ENCODE results near the gene WIZ. TPM values are rescaled to one million over a fixed set of nuclear protein-coding genes. Genes with fewer than 3 reads are reported as not detected.

The WIZ gene
- total and polyA plus RNA-seq, 2 donors = 2.9 to 13.3 TPM

DNA sequence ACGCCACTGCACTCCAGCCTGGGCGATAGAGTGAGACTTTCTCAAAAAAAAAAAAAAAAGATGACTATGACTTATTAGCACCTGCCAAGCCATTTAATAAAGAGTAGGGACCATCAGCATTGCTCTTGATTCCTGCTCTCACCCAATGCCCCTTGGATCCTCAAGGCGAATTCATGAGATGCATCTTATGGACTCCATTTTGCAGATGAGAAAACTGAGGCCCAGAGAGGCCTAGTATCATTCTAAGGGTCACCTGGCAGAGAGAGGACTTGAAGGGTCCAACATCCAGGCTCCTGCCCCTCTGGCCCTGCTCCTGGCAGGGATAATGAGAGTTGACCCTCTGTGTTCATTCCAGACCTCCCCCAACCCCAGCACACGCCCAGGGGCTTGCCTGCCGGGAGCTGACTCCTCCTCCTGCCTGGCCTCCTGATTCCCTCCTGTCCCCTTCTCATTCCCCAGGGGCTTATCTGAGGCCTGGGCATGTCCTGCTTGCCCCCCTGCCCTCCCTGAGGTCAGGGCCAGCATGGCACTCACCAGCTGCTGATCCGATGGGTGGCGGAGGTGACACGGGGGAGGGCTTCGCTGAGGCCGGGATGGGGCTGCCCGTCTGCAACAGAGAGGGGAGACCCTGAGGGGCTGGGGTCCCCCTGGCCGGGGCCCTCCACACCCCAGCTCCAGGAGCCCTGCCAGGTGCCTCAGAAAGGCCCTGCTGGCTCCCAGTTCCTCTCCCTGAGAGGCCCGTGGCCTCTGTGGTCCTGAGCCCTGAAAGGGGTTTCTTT, 7.4 kb downstream of the WIZ start:
- WGBS = 94% methylated on average over 13 of the region's 13 CpGs
- Histone ChIP-seq H3K4me3 (ENCODE audit: low read length in 2 of 2) (no peak overlapping the region), H3K9me3 (ENCODE audit: control insufficient read depth in 2 of 2, insufficient read depth in 1 of 2, low read length in 1 of 2) (no peaks in the 10 kb centered on the region), H3K4me1 (ENCODE audit: control insufficient read depth in 2 of 2, insufficient read depth in 2 of 2, low read length in 2 of 2) (peaks cover 0 to 4% of the 10 kb centered on the region in 2 donors), H3K27ac (ENCODE audit: low read depth in 1 of 2, low read length in 1 of 2) (no peak overlapping the region), H3K27me3 (ENCODE audit: control insufficient read depth in 2 of 2, insufficient read depth in 1 of 2, low read length in 1 of 2) (no peaks in the 10 kb centered on the region), H3K36me3 (ENCODE audit: control insufficient read depth in 2 of 2, insufficient read depth in 2 of 2, low read length in 1 of 2) (peaks cover 0 to 4% of the 10 kb centered on the region in 2 donors)
- DNase-seq (ENCODE audit: low read depth in 6 of 9, low spot score in 9 of 9) = no peak

DNA sequence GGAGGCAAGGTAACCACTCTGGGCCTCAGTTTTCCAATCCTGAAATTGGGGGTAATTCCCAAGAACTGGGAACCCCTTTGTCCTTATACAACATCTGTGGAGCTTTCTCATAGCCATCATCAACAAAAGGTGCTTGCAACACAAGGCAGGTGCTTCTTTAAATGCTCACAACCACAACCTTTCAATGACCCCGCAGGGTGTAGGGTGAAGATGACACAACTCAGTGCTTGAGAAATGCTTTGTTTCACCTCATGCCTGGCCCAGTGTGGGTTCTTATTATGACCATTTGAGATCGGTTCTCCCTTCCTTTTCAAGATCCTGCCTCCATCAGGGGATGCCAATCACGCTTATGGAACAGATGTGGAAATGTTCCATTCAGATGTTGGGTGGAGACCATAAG, 8.4 kb downstream of the WIZ start:
- H3K9me3 ChIP-seq (ENCODE audit: control insufficient read depth in 2 of 2, insufficient read depth in 1 of 2, low read length in 1 of 2) = no peaks in the 10 kb centered on the region

DNA sequence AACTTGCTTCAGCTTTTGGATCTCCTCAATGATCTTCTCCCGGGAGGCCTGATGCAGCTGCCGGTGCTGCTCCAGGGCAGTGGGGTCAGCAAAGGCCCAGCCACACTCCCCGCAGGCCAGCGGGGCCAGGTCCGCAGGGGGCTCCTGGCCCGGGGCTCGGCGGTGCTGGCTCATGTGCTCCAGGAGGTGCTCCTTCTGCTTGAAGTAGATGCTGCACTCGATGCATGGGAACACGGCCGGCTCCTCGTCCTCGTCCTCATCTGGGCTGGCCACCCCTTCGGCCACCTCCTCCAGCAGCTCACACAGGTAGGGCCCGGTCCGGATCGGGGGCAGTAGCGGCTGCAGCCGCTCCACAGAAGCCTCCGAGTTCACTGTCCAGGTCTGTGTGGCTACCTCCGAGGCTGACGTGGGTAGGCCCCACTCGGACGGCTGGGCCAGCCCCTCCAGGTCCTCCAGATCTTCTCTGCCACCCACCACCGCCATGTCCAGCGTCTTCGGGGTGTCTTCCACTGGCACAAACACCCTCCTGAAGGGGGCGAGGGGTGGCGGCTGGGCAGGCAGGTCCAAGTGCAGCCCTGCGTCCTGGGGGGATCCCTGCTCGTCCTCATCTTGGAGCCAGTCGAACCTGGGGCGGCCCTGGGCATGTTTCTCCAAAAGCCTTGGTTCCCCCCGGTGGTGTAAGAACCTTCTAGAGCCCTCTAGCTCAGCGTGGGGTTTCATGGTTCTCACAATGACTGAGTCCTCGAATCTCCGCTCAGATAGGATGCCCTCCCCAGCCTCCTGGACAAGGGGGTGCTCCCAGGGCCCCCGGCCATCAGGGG, 9.7 kb downstream of the WIZ start:
- Histone ChIP-seq H3K27ac (ENCODE audit: low read depth in 1 of 2, low read length in 1 of 2) (no peak overlapping the region), H3K36me3 (ENCODE audit: control insufficient read depth in 2 of 2, insufficient read depth in 2 of 2, low read length in 1 of 2) (peaks cover 0 to 4% of the 10 kb centered on the region in 2 donors), H3K4me3 (ENCODE audit: low read length in 2 of 2) (no peak overlapping the region), H3K27me3 (ENCODE audit: control insufficient read depth in 2 of 2, insufficient read depth in 1 of 2, low read length in 1 of 2) (no peaks in the 10 kb centered on the region), H3K4me1 (ENCODE audit: control insufficient read depth in 2 of 2, insufficient read depth in 2 of 2, low read length in 2 of 2) (peaks cover 0 to 4% of the 10 kb centered on the region in 2 donors), H3K9me3 (ENCODE audit: control insufficient read depth in 2 of 2, insufficient read depth in 1 of 2, low read length in 1 of 2) (no peaks in the 10 kb centered on the region)
- DNase-seq (ENCODE audit: low read depth in 6 of 9, low spot score in 9 of 9) = no peak
- 96% methylated on average over 38 of the region's 38 CpGs for WGBS

More for the DNA sequence above, 8.4 kb downstream of the WIZ start:
- Histone ChIP-seq H3K27me3 (ENCODE audit: control insufficient read depth in 2 of 2, insufficient read depth in 1 of 2, low read length in 1 of 2) (no peaks in the 10 kb centered on the region), H3K27ac (ENCODE audit: low read depth in 1 of 2, low read length in 1 of 2) (no peak overlapping the region), H3K4me3 (ENCODE audit: low read length in 2 of 2) (no peak overlapping the region), H3K4me1 (ENCODE audit: control insufficient read depth in 2 of 2, insufficient read depth in 2 of 2, low read length in 2 of 2) (peaks cover 0 to 4% of the 10 kb centered on the region in 2 donors), H3K36me3 (ENCODE audit: control insufficient read depth in 2 of 2, insufficient read depth in 2 of 2, low read length in 1 of 2) (peaks cover 0 to 4% of the 10 kb centered on the region in 2 donors)
- DNase-seq (ENCODE audit: low read depth in 6 of 9, low spot score in 9 of 9) = no peak
- 96% methylated on average over 3 of the region's 3 CpGs for WGBS

DNA sequence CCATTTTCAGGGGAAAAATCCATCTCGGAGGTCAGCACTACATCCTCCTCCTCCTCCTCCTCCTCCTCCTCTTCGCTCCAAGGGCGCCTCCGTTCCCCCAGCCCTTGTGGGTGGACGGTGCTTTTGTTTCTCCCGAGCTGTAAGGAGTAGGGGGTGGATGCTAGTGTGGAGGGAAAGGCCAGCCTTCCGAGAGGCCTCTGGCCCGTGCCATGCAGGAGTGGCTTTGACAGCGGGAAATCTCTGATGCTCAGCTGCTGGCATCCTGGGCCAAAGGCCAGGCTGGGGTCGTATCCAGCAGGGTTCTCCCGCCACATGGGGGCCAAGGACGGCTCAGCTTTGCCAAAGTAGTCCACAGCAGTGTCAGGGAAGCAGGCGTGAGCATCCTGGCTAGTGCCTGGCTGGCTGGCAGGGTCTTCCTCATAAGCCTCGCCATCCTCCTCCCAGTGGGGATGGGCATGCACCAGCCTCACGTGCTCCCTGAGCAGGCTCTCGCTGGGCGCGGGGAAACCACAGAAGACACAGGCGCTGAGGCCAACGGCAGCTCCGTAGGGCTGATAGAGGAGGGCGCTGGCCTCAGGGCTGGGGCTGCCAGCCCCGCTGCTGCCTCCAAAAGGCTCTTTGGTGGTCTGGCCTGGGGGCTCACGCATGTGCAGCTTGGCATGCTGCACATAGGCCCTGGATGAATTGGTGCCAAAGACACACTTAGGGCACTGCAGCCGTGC, 10.5 kb downstream of the WIZ start:
- no peak for DNase-seq (ENCODE audit: low read depth in 6 of 9, low spot score in 9 of 9)
- H3K36me3 ChIP-seq (ENCODE audit: control insufficient read depth in 2 of 2, insufficient read depth in 2 of 2, low read length in 1 of 2) = peaks cover 0 to 4% of the 10 kb centered on the region in 2 donors
- peaks cover 0 to 4% of the 10 kb centered on the region in 2 donors for H3K4me1 ChIP-seq (ENCODE audit: control insufficient read depth in 2 of 2, insufficient read depth in 2 of 2, low read length in 2 of 2)
- no peak overlapping the region for H3K4me3 ChIP-seq (ENCODE audit: low read length in 2 of 2)
- H3K27ac ChIP-seq (ENCODE audit: low read depth in 1 of 2, low read length in 1 of 2) = no peak overlapping the region
- WGBS = 59% methylated on average over 25 of the region's 25 CpGs
- no peaks in the 10 kb centered on the region for H3K9me3 ChIP-seq (ENCODE audit: control insufficient read depth in 2 of 2, insufficient read depth in 1 of 2, low read length in 1 of 2)
- no peaks in the 10 kb centered on the region for H3K27me3 ChIP-seq (ENCODE audit: control insufficient read depth in 2 of 2, insufficient read depth in 1 of 2, low read length in 1 of 2)

DNA sequence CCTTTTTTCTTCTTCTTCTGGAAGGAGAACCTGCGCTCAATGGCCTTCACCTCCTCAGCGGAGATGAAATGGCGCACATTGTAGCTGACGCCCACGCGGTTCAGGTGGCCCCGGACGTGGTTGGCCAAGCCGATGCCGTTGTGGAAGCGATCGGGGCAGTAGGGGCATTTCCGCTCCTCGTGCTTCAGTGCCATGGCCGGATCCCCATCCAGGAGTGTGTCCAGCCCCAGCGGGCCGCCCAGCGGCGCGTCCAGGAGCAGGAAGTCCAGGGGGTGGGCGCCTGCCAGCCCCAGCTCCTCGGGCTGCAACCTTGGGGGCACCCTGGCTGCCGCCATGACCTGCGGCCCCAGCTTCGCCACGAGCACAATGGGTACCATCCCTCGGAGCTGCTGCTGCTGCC, 11.2 kb downstream of the WIZ start:
- H3K36me3 ChIP-seq (ENCODE audit: control insufficient read depth in 2 of 2, insufficient read depth in 2 of 2, low read length in 1 of 2) = peaks cover 0 to 4% of the 10 kb centered on the region in 2 donors
- 98% methylated on average over 27 of the region's 27 CpGs for WGBS
- no peak overlapping the region for H3K4me3 ChIP-seq (ENCODE audit: low read length in 2 of 2)
- H3K4me1 ChIP-seq (ENCODE audit: control insufficient read depth in 2 of 2, insufficient read depth in 2 of 2, low read length in 2 of 2) = peaks cover 0 to 6% of the 10 kb centered on the region in 2 donors
- H3K9me3 ChIP-seq (ENCODE audit: control insufficient read depth in 2 of 2, insufficient read depth in 1 of 2, low read length in 1 of 2) = no peaks in the 10 kb centered on the region
- no peak overlapping the region for H3K27ac ChIP-seq (ENCODE audit: low read depth in 1 of 2, low read length in 1 of 2)
- no peaks in the 10 kb centered on the region for H3K27me3 ChIP-seq (ENCODE audit: control insufficient read depth in 2 of 2, insufficient read depth in 1 of 2, low read length in 1 of 2)
- no peak for DNase-seq (ENCODE audit: low read depth in 6 of 9, low spot score in 9 of 9)

DNA sequence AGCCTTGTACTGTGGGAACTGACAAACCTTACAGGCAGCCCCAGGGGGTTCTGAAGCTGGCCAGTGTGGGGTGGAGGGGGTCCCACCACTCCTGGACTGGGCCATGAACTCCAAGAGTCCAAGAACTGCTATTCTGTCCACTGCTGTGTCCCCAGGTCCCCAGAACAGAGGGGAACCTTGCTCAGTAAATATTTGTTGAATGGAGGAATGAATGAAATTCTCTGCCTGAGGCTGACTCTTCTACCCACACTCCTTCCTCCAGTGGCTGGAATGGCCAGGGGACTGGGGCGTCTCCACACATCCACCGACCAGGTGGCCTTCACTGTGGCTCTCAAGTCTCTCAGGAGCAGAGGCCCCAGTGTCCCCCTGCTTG, 11.6 kb downstream of the WIZ start:
- no peak overlapping the region for H3K27ac ChIP-seq (ENCODE audit: low read depth in 1 of 2, low read length in 1 of 2)
- WGBS = 98% methylated on average over 2 of the region's 2 CpGs

DNA sequence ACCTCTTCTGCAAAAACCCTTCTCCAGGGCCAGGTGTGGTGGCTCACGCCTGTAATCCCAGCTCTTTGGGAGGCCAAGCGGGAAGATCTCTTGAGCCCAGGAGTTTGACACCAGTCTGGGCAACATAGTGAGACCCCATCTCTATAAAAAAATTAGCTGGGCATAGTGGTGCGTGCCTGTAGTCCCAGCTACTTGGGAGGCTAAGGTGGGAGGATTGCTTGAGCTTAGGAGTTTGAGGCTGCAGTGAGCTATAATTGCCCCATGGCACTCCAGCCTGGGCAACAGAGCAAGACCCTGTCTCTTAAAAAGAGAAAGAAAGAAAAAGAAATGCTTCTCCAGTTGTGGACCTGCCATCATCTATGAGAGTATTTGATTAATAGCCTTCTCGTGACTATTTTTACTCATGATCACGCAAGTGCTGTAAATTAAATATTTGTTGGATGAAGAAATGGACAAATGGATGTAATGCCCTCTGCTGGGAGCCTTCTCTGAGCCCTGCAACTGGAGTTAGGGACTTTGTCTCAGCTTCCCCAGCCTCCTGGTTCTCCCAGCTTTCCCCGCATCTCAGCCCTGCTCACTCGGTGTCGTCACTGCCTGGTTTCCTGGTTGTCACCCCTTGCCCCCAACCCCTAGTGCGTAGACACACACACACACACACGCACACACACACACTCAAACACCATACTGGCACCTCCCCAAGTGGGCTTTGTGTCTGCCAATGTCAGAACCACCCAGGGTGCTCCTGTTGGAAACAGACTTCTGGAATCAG, 12.2 kb downstream of the WIZ start:
- whole genome bisulfite sequencing = 98% methylated on average over 10 of the region's 10 CpGs
- Histone ChIP-seq H3K4me1 (ENCODE audit: control insufficient read depth in 2 of 2, insufficient read depth in 2 of 2, low read length in 2 of 2) (peaks cover 0 to 14% of the 10 kb centered on the region in 2 donors), H3K36me3 (ENCODE audit: control insufficient read depth in 2 of 2, insufficient read depth in 2 of 2, low read length in 1 of 2) (peaks cover 0 to 4% of the 10 kb centered on the region in 2 donors), H3K4me3 (ENCODE audit: low read length in 2 of 2) (no peak overlapping the region), H3K27me3 (ENCODE audit: control insufficient read depth in 2 of 2, insufficient read depth in 1 of 2, low read length in 1 of 2) (no peaks in the 10 kb centered on the region), H3K9me3 (ENCODE audit: control insufficient read depth in 2 of 2, insufficient read depth in 1 of 2, low read length in 1 of 2) (no peaks in the 10 kb centered on the region), H3K27ac (ENCODE audit: low read depth in 1 of 2, low read length in 1 of 2) (no peak overlapping the region)
- DNase-seq (ENCODE audit: low read depth in 6 of 9, low spot score in 9 of 9) = no peak

More for the DNA sequence above, 11.6 kb downstream of the WIZ start:
- no peaks in the 10 kb centered on the region for H3K27me3 ChIP-seq (ENCODE audit: control insufficient read depth in 2 of 2, insufficient read depth in 1 of 2, low read length in 1 of 2)
- no peak overlapping the region for H3K4me3 ChIP-seq (ENCODE audit: low read length in 2 of 2)
- peaks cover 0 to 4% of the 10 kb centered on the region in 2 donors for H3K36me3 ChIP-seq (ENCODE audit: control insufficient read depth in 2 of 2, insufficient read depth in 2 of 2, low read length in 1 of 2)
- H3K4me1 ChIP-seq (ENCODE audit: control insufficient read depth in 2 of 2, insufficient read depth in 2 of 2, low read length in 2 of 2) = peaks cover 0 to 10% of the 10 kb centered on the region in 2 donors
- H3K9me3 ChIP-seq (ENCODE audit: control insufficient read depth in 2 of 2, insufficient read depth in 1 of 2, low read length in 1 of 2) = no peaks in the 10 kb centered on the region
- DNase-seq (ENCODE audit: low read depth in 6 of 9, low spot score in 9 of 9) = no peak

DNA sequence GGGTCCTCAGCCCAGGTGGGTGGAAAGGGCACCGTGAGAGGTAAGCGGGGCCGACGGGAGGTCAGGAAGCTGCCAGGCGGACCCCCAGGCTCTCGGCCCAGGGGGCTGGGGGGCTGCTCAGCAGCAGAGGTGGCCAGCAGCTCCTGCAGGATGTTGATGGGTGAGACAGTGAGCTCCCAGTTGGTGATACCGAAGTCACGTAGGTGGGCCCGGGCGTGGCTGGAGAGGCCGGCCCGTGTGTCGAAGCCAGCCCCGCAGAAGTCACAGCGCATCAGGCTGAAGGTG, 13.0 kb downstream of the WIZ start:
- Histone ChIP-seq H3K27me3 (ENCODE audit: control insufficient read depth in 2 of 2, insufficient read depth in 1 of 2, low read length in 1 of 2) (no peaks in the 10 kb centered on the region), H3K4me1 (ENCODE audit: control insufficient read depth in 2 of 2, insufficient read depth in 2 of 2, low read length in 2 of 2) (peaks cover 2 to 16% of the 10 kb centered on the region in 2 donors), H3K27ac (ENCODE audit: low read depth in 1 of 2, low read length in 1 of 2) (no peak overlapping the region), H3K9me3 (ENCODE audit: control insufficient read depth in 2 of 2, insufficient read depth in 1 of 2, low read length in 1 of 2) (no peaks in the 10 kb centered on the region), H3K4me3 (ENCODE audit: low read length in 2 of 2) (no peak overlapping the region), H3K36me3 (ENCODE audit: control insufficient read depth in 2 of 2, insufficient read depth in 2 of 2, low read length in 1 of 2) (peaks cover 0 to 4% of the 10 kb centered on the region in 2 donors)
- 97% methylated on average over 15 of the region's 15 CpGs for WGBS
- DNase-seq (ENCODE audit: low read depth in 6 of 9, low spot score in 9 of 9) = no peak
